NB4 (cell line): Measurements from ENCODE around the gene PRELID3B.

Source experiments
- DNase-seq: peaks from one replicate; pipeline ENCODE4 v3.0.0; 2010; ENCODE audit warnings: low read depth
- H3K4me3 ChIP-seq: one replicate; pipeline ENCODE4 v1.5.1; 2011; ENCODE audit warnings: mild to moderate bottlenecking, low read depth, low read length, moderate library complexity
- MYC ChIP-seq: IDR thresholded peaks from 2 replicates; pipeline ENCODE4 v1.6.1; 2011; ENCODE audit warnings: low read depth, low read length
- POLR2A ChIP-seq: IDR thresholded peaks from 2 replicates; pipeline ENCODE4 v1.6.1; 2011; ENCODE audit warnings: mild to moderate bottlenecking; ENCODE audit not compliant: insufficient read length; ENCODE audit errors: extremely low read depth
- TF ChIP-seq, protein P1 (sequence below): IDR thresholded peaks from one replicate; pipeline ENCODE4 v1.5.1; 2012; ENCODE audit warnings: low read depth, low read length
- TF ChIP-seq, protein P2 (sequence below): IDR thresholded peaks from 2 replicates; pipeline ENCODE4 v1.6.1; 2011; ENCODE audit warnings: low read depth, low read length

PRELID3B gene

GRCh38 chr20:58990651-58991445 lies 51.7 kb downstream of the PRELID3B start:
- H3K4me3 ChIP-seq: no peak overlapping the region
- no peak for DNase-seq
- no peak for TF ChIP-seq POLR2A
- TF ChIP-seq, protein P1, sequence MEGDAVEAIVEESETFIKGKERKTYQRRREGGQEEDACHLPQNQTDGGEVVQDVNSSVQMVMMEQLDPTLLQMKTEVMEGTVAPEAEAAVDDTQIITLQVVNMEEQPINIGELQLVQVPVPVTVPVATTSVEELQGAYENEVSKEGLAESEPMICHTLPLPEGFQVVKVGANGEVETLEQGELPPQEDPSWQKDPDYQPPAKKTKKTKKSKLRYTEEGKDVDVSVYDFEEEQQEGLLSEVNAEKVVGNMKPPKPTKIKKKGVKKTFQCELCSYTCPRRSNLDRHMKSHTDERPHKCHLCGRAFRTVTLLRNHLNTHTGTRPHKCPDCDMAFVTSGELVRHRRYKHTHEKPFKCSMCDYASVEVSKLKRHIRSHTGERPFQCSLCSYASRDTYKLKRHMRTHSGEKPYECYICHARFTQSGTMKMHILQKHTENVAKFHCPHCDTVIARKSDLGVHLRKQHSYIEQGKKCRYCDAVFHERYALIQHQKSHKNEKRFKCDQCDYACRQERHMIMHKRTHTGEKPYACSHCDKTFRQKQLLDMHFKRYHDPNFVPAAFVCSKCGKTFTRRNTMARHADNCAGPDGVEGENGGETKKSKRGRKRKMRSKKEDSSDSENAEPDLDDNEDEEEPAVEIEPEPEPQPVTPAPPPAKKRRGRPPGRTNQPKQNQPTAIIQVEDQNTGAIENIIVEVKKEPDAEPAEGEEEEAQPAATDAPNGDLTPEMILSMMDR: no peak
- TF ChIP-seq MYC: no peak
- TF ChIP-seq, protein P2, sequence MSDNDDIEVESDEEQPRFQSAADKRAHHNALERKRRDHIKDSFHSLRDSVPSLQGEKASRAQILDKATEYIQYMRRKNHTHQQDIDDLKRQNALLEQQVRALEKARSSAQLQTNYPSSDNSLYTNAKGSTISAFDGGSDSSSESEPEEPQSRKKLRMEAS: no peak

GRCh38 chr20:58989196-58989595 lies 53.4 kb downstream of the PRELID3B start:
- TF ChIP-seq, protein P1: no peak
- no peak for TF ChIP-seq POLR2A
- TF ChIP-seq, protein P2: no peak
- no peak for TF ChIP-seq MYC
- no peak for DNase-seq

GRCh38 chr20:58988565-58988882 lies 54.1 kb downstream of the PRELID3B start:
- DNase-seq: no peak
- H3K4me3 ChIP-seq: no peak overlapping the region
- TF ChIP-seq POLR2A: no peak
- TF ChIP-seq, protein P2: no peak
- TF ChIP-seq, protein P1: no peak
- no peak for TF ChIP-seq MYC

More at GRCh38 chr20:58989196-58989595, 53.4 kb downstream of the PRELID3B start:
- H3K4me3 ChIP-seq: no peak overlapping the region

- no peak overlapping the region for H3K4me3 ChIP-seq
- DNase-seq: no peak
- TF ChIP-seq, protein P2: no peak
- no peak for TF ChIP-seq MYC
- TF ChIP-seq, protein P1: no peak
- TF ChIP-seq POLR2A: no peak
These were observed 54.6 kb downstream of the PRELID3B start for GRCh38 chr20:58987790-58988564.

GRCh38 chr20:58986968-58987517 lies 55.5 kb downstream of the PRELID3B start:
- DNase-seq: no peak
- H3K4me3 ChIP-seq: no peak overlapping the region
- TF ChIP-seq, protein P2: no peak
- TF ChIP-seq, protein P1: no peak
- TF ChIP-seq MYC (no peak), POLR2A (no peak)
